ENCODE data around the gene GRK3. TPM values are rescaled to one million over a fixed set of nuclear protein-coding genes. Genes with fewer than 3 reads are reported as not detected.

Gene GRK3
- total RNA-seq, 1 donor from 2014 or later = 0.20 TPM

DNA sequence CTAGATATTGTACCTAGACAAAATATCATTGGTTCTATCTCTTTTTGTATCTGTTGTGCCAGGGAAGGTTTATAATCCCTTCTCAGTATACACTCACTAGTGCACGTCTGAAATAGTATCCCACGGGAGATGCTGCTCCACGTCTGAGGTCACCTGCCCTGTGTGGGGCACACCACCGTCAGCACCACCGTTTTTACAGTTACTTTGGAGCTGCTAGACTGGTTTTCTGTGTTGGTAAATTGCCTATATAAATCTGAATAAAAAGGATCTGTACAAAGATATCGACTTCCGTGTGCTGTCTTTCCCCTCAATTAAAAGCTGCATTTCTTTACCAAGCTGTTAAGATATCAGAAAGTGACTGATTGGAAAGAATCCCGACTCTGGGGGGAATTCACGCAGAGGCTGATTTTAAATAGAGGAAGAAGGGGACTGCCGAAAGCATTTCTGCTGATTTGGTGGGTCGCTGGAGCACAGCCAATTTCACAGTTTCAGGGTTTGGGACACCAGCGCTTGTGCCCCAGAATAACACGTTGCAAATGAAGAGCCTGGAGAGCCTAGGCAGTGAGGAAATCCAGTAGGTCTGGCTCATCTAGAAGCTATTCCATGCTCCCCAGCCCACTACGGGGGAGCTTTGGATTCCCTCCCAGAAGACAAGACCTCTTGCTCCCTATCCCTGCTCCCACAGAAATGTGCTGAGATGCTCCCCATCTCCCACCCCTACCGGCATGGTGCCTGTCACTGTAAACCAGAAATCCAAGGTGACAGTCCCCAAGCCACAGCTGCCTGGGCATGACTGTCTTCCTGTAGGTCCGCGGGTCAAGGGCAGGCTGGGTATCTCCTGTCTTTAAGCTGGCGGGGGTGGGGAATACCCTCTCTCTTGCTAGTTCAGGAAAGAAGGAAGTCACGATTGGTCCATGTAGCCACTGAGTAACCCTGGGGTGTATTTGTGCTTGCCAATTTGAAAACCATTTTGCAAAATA lies 164.8 kb downstream of the GRK3 start:
- no peak for DNase-seq (ENCODE audit: low read depth, low spot score)

- no peak for DNase-seq (ENCODE audit: low read depth, low spot score)
These were observed 171.2 kb downstream of the GRK3 start for GRCh38 chr22:25735650-25736049.

DNA sequence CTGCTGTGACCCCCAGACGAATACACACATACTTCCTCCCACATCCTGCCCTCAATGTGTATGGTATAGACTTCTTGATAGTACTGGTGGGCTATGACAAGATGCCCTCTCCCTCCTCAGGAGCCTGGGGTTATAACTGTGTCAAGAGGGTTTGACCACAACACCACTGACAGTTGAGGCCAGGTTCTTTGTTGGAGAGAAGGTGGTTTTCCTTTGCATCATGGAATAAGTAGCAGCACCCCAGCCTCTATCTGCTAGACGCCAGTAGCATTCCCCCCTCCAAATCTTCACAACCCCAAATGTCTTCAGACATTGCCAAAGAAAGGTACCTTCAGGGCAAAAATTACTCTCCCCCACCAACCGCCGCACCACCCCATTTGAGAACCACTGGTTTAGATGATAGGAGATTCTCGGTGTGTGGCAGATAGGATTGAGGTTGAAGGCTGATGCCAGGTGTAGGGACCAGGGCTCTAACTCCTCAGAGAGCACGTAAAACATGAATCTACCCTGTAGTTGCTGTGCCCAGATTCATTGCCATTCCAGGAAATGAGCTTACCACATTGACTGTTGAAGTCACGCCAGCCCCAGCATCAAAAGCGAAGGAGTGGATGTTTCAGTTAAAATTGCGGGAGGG lies 172.0 kb downstream of the GRK3 start:
- no peak for DNase-seq (ENCODE audit: low read depth, low spot score)

DNA sequence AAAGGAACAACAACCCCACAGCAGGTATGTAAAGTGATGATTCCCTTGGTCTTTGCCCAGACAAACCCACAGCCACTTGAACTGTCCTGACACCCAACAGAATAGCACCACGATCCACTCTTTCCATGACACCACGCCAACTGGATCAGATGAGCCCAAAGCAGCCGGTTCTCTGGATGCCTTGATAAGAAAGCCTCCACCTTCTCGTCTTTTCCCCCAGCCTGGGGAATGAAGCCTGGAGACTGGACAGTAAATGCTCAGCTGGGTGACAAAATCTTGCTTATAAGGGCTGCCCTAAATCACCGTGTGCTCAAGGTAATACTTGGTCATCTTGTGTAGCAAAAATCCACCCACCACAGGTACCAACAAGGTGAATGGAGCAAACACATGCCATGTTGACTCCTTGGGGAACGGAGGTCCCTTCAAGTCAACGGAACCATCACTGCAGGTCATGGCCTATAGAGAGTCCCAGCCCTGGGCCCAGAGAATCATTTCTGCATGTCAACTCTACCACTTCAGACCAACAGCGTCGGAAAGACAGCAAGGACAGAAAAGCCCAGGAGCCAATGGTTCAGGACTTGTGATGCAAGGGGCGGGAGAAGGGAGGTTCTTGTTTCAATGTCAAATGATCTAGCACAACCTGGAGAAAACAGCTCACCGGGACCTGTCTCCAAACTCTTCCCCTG lies 175.3 kb downstream of the GRK3 start:
- no peak for DNase-seq (ENCODE audit: low read depth, low spot score)

GRCh38 chr22:25741692-25742626 lies 177.5 kb downstream of the GRK3 start, which contains the start of gene MYO18B:
TSS of gene MYO18B (plus strand) at chr22:25742188. CDS start at chr22:25761093, 18,905 bp downstream.
- DNase-seq (ENCODE audit: low read depth, low spot score) = no peak

DNA sequence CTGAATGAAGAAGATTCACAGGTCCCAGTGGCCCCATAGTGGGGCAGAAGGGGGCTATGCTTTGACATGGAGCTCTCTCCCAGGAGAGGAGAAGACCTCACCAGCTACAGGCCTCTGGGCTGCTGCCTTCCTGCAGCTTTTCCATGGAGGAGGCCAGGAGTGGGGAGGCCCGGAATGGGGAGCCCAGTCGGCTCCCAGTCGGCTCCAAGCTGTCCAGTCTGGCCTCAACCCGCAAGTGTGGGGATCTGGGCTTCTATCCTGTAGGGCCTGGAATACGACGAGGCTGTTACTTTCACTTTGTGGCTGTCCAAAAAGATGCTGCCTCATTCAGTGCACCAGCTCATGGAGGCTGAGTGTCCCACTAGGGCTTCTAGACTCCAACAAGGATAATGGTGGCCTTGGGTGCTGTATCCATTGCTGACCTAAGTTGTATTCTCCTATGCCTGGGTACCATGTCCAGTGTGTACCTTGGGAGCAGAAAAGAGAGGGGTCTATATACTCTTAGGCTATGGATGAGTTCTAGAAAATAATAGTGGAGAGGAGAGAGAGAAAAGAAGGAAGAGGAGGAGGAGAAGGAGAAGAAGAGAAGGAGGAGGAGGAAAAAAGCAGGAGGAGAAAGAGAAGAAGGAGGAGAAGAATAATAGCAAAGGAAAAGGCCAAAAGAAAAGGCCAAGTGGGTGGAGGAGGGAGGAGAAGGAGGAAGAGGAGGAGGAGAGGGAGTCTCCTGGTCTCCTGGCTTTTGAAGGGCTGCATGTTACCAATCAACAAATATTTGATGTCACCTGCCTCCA lies 178.6 kb downstream of the GRK3 start:
- DNase-seq (ENCODE audit: low read depth, low spot score) = no peak

- no peak for DNase-seq (ENCODE audit: low read depth, low spot score)
These were observed 180.2 kb downstream of the GRK3 start for GRCh38 chr22:25744694-25745093.

DNA sequence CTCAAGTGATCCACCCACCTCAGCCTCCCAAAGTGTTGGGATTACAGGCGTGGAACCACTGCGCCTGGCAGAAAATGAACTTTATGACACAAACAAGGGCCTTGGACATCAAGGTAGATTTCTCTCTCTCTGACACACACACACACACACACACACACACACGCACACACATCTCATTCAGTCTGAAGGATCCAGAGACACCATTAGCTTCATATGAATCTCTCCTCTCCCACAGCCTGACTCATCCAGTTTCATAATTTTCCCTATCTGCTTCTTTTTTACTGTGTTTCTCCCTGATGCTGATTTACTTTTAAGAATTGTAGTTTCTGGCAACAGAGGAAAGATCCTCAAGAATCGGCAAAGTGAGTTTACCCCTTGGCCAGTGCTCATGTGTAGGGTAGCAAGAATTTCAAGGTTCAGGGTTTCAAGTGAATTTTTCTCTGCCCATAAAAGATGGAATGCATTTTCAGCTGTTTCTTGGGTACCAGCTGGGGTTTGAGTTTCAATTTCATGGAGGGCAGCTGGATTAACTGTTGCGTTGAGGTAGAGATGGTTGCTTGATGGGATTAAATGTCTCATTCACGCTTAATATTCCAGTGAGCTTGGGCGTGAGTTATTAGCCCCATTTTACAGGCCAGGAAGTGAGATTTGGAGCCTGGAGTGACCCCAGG lies 181.0 kb downstream of the GRK3 start:
- no peak for DNase-seq (ENCODE audit: low read depth, low spot score)

GRCh38 chr22:25746012-25746373 lies 181.5 kb downstream of the GRK3 start:
- no peak for DNase-seq (ENCODE audit: low read depth, low spot score)

DNA sequence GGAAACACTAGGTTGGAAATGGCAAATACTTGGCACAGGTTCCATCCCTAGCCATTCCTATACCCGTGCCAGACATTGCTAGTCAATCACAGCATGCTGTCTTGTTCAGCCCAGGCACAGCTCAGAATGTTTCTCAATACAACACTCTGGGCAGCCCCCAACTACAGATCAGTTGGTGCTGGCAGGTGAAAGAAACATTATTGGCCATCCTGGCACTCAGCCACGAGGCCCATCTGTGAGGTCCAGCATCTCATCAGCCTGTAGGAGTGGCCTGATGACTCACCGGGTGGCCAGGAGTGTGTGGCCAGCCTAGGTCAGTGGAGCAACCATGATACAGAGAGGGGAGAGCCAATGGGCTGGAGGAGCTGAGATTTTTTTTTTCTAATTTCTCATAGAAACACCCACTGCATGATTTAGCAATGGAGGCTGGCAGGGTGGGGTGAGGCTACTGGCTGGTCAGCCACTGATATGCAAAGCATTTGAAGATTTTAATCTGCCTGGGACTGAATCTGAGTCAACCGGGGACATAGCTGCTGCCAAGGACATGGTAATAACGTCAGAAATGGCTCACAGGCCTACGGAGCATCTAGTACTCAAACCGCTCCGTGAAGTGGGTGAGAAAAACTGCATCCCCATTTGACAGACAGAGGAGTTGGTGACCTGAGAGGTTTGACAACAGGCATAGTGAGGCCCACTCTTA lies 182.9 kb downstream of the GRK3 start:
- DNase-seq (ENCODE audit: low read depth, low spot score) = peak; percentile 30

DNA sequence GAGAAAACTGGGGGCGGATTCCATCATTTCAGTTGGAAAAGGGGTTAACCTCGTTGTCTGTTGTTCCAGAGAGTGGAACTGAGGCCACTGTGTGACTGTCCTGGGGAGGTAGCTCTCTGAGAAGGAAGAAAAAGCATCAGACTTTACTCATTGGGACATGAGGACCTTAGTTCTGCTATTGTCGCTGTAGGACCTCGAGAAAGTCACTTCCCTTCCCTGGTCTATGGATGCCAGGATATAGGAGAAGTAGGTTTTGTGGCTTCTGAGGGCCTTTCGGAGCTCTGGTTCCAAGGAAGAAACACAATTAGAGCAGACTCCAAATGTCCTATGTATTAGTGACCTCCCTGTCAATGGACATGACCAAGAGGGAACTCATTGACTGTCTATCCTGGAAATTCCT lies 183.7 kb downstream of the GRK3 start:
- no peak for DNase-seq (ENCODE audit: low read depth, low spot score)

GRCh38 chr22:25748704-25749103 lies 184.2 kb downstream of the GRK3 start:
- DNase-seq (ENCODE audit: low read depth, low spot score) = no peak

DNA sequence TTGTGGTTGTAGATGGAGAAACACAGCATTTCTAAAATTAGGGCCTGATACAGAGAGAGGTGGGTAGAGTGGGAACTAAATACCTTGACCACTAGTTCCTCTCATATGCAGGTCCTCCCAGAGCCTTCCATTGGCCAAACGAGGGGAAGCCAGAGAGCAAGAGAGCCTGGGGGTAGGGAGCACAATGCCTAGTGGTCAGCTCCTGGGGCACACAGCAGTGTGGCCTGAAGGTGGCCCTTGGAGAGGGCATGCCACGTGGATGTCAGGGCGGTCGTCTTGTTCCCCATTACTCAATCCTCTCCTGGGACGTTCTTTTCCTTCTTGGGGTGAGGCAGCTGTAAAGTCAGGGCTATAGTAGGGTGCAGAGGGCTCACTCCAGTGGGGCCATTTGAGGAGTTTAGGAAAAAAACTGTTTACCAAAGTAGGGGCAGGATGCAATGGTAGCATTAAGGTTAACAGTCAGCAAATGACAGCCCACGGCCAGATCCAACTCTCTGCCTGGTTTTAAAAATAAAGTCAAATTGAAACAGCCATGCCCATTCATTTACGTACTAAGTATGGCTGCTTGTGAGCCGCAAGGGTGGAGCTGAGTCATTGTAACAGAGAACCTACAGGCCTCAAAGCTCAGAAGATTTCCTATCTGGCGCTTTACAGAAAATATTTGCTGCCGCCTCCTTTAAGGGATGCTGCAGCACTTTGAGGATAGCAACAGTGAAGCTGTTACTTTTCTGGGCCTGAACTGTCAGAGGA lies 185.1 kb downstream of the GRK3 start:
- no peak for DNase-seq (ENCODE audit: low read depth, low spot score)

- no peak for DNase-seq (ENCODE audit: low read depth, low spot score)
These were observed 186.2 kb downstream of the GRK3 start for GRCh38 chr22:25750569-25751173.

DNA sequence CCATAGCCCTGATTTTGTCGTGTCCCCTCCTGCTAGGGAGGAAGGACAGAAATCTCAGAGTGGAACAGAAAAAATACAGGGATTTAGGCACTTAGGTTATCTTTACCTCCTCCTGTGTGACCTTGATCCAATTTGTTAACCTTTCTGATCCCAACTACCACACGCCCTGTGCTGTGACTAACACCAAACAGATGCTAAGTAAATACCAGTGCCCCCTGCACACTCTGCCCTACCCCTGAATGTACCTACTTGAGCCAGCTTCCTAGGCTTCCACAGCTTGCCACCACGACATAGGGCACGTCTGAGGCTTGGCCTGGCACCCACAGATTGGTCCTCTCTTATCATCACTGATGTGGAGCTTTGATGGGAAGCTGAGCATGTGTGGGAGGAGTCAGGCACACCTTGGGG lies 186.7 kb downstream of the GRK3 start:
- DNase-seq (ENCODE audit: low read depth, low spot score) = no peak

DNA sequence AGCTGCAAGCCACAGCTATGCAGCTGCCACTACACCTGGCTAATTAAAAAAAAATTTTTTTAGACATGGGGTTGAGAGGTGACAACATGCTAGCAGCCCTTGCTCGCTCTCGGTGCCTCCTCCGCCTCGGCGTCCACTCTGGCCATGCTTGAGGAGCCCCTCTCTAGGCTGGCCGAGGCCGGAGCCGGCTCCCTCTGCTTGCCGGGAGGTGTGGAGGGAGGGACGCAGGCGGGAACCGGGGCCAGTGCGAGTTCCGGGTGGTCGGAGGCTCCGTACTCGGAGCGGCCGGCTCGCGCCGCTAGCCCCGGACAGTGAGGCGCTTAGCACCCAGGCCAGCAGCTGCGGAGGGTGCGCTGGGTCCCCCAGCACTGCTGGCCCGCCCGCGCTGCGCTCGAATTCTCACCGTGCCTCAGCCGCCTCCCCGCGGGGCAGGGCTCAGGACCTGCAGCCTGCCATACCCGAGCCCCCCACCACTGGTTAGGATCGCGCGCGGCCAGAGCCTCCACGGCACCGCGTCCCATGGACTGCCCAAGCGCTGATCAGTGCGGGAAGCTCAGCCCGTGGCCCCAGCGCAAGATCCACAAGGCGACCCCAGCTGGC lies 188.2 kb downstream of the GRK3 start:
- no peak for DNase-seq (ENCODE audit: low read depth, low spot score)

DNA sequence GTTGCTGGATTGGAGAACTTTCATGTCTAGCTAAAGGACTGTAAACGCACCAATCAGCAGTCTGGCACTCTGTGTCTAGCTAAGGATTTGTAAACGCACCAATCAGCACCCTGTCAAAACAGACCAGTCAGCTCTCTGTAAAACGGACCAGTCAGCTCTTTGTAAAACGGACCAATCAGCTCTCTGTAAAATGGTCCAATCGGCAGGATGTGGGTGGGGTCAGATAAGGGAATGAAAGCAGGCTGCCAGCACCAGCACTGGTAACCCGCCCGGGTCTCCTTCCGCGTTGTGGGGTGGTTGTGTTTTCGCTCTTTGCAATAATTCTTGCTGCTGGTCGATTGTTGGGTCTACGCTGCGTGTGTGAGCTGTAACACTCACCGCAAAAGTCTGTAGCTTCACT lies 188.8 kb downstream of the GRK3 start:
- DNase-seq (ENCODE audit: low read depth, low spot score) = no peak
